D721Med (cell line): ENCODE data around the gene GNPDA1.

Source experiments
- DNase-seq: peaks from one replicate; pipeline ENCODE4 v3.0.0; 2011; ENCODE audit warnings: low spot score; ENCODE audit not compliant: insufficient read length
- FAIRE-seq: peaks from 2 replicates; lab custom pipeline; 2011; peaks lifted over from hg19 to GRCh38; lab: Jason Lieb, UNC
- CTCF ChIP-seq: IDR thresholded peaks from 2 replicates; pipeline ENCODE4 v1.5.1; 2012; ENCODE audit warnings: mild to moderate bottlenecking, control low read depth; ENCODE audit not compliant: insufficient read depth; ENCODE audit errors: missing control alignments

Gene GNPDA1

DNA sequence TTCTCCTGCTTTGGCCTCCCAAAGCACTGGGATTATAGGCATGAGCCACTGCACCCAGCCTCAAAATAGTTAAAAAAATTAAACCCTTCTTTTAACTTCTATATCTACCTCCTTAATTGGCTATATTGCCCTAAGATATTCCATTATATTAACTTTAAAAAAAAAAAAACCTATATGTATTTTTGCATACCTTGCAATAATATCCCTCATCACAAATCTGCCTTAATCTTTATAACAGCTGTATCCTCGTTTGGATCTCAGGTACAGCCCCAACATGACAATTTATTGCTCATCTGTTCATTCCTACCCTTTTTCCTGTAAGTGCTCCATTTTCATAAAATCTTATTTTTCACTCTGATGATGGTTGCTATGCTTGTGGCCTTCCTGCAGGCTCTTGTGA lies 12.7 kb downstream of the GNPDA1 start:
- DNase-seq (no peak), FAIRE-seq (no peak)
- no peak for TF ChIP-seq CTCF

- TF ChIP-seq CTCF: no peak
Measured at GRCh38 chr5:141997358-141997960, 15.4 kb downstream of the GNPDA1 start.

GRCh38 chr5:141995656-141996055 lies 17.2 kb downstream of the GNPDA1 start:
- FAIRE-seq: no peak
- no peak for TF ChIP-seq CTCF
- DNase-seq: no peak

More at GRCh38 chr5:141997358-141997960, 15.4 kb downstream of the GNPDA1 start:
- DNase-seq (no peak), FAIRE-seq (no peak)

DNA sequence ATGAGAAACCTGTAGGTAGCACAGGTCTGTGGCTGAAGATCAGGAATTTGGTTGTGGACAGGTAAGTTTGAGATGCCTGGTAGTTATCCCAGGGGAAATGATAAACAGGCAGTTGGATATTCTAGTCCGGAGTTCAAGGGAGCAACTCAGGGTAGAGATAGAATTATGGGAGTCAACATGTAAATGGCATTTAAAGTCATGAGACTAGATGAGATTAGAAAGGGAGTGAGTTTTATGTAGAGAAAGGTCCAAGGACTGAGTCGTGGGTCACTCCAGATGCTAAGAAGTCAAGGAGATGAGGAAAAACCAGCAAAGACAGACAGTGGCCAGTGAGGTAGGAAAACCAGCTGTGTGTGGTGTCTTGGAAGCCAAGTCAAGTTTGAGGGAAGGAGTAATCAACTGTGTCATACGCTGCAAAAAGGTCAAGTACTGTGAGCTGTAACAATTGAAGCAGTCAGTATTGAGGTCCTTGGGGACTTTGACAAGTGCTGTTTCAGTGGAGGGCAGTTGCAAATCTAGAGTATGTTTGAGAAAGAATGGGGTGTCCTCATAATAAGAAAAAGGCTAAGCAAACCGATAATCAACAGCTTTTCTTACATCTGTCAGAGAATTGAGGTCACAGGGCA lies 18.2 kb downstream of the GNPDA1 start:
- DNase-seq: no peak
- TF ChIP-seq CTCF: no peak

GRCh38 chr5:141992349-141992963 lies 20.4 kb downstream of the GNPDA1 start:
- peak; percentile 75 for TF ChIP-seq CTCF
- DNase-seq (no peak), FAIRE-seq (peak; percentile 88)

More for the DNA sequence above, 18.2 kb downstream of the GNPDA1 start:
- FAIRE-seq: no peak

GRCh38 chr5:141989720-141990119 lies 23.1 kb downstream of the GNPDA1 start:
- no peak for FAIRE-seq
- DNase-seq: no peak

More at GRCh38 chr5:141989720-141990119, 23.1 kb downstream of the GNPDA1 start:
- no peak for TF ChIP-seq CTCF
